Activated T-cell treated with anti-CD3 and anti-CD28 coated beads, Interleukin-2, amount 50 U/mL, for 24 hours (primary cell): ENCODE measurements around the gene PRPF6.

Experiments used
- DNase-seq: peaks from one replicate; pipeline ENCODE4 v3.0.0-alpha.2; 2020
- H3K27ac Mint-ChIP-seq: 2 replicates; pipeline ENCODE4 v1.8.0; 2020; ENCODE audit warnings: mild to moderate bottlenecking, mixed read lengths
- H3K27me3 Mint-ChIP-seq: 2 replicates; pipeline ENCODE4 v1.8.0; 2020; ENCODE audit warnings: mixed read lengths
- H3K36me3 Mint-ChIP-seq: 2 replicates; pipeline ENCODE4 v1.8.0; 2020; ENCODE audit warnings: low read depth, mixed read lengths
- H3K4me1 Mint-ChIP-seq: 2 replicates; pipeline ENCODE4 v1.8.0; 2020; ENCODE audit warnings: low read depth, mixed read lengths
- H3K4me3 Mint-ChIP-seq: 2 replicates; pipeline ENCODE4 v1.8.0; 2020; ENCODE audit warnings: mild to moderate bottlenecking, moderate library complexity, mixed read lengths
- H3K9me3 Mint-ChIP-seq: 2 replicates; pipeline ENCODE4 v1.8.0; 2020; ENCODE audit warnings: mixed read lengths

The PRPF6 gene

DNA sequence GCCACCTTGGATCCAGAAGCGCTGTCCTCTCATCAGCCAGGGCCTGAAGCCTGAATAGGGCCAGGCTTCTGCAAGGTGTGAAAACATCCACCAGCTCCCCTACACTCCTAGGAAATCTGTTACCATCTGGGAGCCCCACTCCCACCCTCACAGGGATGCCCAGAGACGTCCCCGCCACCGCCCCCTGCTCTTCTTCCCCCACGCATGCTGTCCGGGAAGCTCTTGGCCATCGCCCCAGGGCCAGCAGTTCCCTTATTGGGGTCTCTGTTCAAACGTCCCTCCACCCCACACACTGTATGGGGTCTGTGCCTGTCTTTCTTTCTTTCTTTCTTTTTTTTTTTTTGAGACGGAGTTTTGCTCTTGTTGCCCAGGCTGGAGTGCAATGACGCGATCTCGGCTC is 94.6 kb downstream of the PRPF6 start:
- DNase-seq, result no peak
- no peak overlapping the region for H3K4me3 Mint-ChIP-seq
- peak overlapping the region; percentile 79 for H3K27ac Mint-ChIP-seq
- H3K36me3 Mint-ChIP-seq, result peaks cover 48% of the 10 kb centered on the region
- no peaks in the 10 kb centered on the region for H3K27me3 Mint-ChIP-seq
- H3K4me1 Mint-ChIP-seq, result peaks cover 27% of the 10 kb centered on the region
- no peaks in the 10 kb centered on the region for H3K9me3 Mint-ChIP-seq

DNA sequence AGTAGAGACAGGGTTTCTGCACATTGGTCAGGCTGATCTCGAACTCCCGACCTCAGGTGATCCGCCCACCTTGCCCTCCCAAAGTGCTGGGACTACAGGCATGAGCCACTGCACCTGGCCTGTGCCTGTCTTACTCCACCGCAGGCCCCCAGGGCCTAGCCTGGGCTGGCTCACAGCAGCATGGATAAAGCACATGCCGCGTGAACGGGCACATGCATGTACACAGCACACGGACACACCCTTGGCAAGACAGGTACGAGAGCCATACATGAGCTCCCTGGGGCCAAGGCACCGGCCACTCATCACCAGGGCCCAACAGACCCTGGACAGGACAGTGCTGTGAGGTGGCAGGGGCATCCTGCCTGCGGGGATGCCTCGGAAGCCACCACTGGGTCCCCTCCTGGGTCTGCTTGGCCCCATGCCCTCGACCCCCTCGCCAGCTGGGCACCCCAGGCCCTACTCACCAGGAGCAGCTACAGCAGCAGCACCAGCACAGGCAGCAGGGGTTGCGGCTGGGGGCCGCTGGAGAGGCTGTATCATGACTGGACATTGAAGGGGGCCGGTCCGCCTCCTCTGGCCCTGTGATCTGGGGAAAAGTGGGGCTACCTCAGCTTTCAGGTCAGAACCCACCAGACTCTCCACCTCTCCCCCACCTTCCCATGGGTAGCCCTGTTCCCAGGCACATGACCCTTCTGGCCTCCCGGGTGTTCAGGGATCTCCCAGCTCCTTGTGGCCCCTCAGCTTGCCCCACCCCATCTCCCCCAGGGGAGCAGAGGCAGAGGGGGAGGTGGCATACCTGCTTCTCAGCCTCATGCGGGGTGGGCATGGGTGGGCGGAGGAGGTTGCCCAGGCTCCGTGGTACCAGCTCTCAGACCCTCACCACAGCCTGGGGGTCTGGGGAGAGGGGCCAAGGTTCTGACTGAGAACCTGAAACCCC is 95.4 kb downstream of the PRPF6 start:
- peaks cover 48% of the 10 kb centered on the region for H3K36me3 Mint-ChIP-seq
- H3K27ac Mint-ChIP-seq, result peak overlapping the region; percentile 91
- no peaks in the 10 kb centered on the region for H3K9me3 Mint-ChIP-seq
- no peak for DNase-seq
- H3K4me3 Mint-ChIP-seq, result peak overlapping the region; percentile 89
- peaks cover 29% of the 10 kb centered on the region for H3K4me1 Mint-ChIP-seq
- H3K27me3 Mint-ChIP-seq, result no peaks in the 10 kb centered on the region

DNA sequence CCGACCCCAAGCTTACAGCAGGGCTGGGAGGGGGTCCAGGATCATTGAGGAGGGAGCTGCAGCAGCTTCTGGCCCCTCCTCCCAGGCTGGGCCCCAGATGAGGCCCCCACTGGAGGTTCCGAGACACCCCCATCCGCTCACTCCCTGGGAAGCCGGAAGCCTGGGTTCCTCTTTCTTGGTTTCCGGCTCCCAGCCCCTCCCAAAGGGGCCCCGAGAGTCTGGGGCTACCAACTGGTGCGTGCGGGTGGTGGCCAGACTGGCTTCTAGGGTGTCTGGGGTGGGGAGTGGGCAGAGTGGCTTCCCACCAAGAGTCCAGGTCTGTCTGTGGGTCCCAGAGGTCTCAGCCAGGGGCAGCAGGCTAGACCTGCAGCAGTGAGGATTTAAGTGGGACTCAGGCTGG is 96.2 kb downstream of the PRPF6 start:
- Mint-ChIP-seq H3K27ac (peak overlapping the region; percentile 91), H3K36me3 (peaks cover 43% of the 10 kb centered on the region), H3K27me3 (peaks cover 5% of the 10 kb centered on the region), H3K4me1 (peaks cover 33% of the 10 kb centered on the region), H3K4me3 (peak overlapping the region; percentile 89), H3K9me3 (no peaks in the 10 kb centered on the region)
- DNase-seq, result peak; percentile 66

DNA sequence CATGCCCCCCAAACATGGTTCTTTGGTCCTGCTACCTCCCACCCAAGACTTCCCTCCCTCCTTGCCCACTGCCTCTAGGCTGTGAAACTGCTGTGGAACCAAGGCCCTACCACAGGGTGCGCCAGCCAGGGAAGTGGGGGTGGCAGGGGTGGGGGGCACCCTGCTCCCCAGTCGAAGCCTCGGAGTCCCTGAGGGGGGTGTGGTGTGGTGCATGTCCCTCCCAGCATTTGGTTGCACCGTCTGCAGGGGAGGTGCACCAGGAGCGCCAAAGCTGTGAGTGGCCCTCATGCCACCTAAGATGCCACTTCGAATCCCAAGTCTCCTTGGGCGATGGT is 96.6 kb downstream of the PRPF6 start:
- Mint-ChIP-seq H3K27ac (peak overlapping the region; percentile 91), H3K27me3 (peaks cover 6% of the 10 kb centered on the region), H3K4me3 (peak overlapping the region; percentile 89), H3K4me1 (peaks cover 37% of the 10 kb centered on the region), H3K9me3 (no peaks in the 10 kb centered on the region), H3K36me3 (peaks cover 39% of the 10 kb centered on the region)
- DNase-seq, result no peak

DNA sequence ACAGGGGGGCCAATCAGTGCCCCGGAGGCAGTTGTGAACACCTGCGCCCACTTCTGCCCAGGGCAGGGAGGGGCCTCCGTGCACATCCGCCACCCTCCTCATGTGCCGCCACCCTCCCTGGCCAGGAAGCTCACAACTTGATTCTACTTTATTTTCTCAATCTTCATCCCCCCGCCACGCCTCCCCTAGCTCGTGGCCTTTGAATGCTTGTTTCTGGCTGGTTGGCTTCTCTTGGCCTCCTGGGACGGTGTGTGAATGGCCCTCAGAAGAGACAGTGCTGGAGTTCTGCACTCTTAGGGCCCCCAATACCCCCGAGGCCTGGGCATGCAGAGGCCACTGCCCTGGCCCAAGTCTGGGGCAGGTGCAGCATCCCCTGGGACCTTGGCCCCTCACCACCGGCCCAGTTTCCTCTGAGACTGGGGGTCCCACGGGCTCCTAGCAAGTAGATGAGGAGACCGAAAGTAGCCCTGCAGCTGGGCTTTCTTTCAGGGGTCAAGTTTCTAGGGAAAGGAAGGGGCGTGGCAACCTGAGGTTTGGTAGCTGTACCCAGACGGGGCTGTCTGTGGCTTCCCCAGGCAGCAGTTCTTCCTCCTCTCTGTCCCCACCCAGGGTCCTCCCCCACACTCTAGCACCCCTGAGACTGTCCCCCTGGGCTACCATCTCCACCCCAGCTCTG is 97.1 kb downstream of the PRPF6 start:
- H3K36me3 Mint-ChIP-seq, result peaks cover 35% of the 10 kb centered on the region
- H3K9me3 Mint-ChIP-seq, result no peaks in the 10 kb centered on the region
- peak; percentile 67 for DNase-seq
- peak overlapping the region; percentile 91 for H3K27ac Mint-ChIP-seq
- H3K4me3 Mint-ChIP-seq, result peak overlapping the region; percentile 89
- peaks cover 6% of the 10 kb centered on the region for H3K27me3 Mint-ChIP-seq
- peaks cover 40% of the 10 kb centered on the region for H3K4me1 Mint-ChIP-seq

DNA sequence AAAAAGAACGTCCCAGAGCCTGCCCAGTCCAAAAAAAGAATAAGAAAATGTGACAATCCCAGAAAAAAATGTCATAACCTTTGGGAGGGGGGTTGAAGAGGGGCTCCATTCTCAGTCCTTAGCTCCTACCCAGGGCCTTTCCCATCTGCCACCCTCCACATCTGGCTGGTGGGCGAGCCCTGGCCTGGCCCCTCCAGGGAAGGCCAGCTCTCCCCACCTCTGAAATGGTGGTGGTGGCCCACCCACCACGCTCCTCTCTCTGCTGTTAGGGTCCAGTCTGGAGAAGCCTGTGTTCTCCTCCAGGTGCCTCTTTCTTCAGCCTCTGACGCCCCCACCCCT is 98.0 kb downstream of the PRPF6 start:
- Mint-ChIP-seq H3K9me3 (no peaks in the 10 kb centered on the region), H3K4me1 (peaks cover 43% of the 10 kb centered on the region), H3K27me3 (peaks cover 6% of the 10 kb centered on the region), H3K4me3 (peak overlapping the region; percentile 89), H3K27ac (peak overlapping the region; percentile 86), H3K36me3 (peaks cover 27% of the 10 kb centered on the region)
- DNase-seq, result no peak

DNA sequence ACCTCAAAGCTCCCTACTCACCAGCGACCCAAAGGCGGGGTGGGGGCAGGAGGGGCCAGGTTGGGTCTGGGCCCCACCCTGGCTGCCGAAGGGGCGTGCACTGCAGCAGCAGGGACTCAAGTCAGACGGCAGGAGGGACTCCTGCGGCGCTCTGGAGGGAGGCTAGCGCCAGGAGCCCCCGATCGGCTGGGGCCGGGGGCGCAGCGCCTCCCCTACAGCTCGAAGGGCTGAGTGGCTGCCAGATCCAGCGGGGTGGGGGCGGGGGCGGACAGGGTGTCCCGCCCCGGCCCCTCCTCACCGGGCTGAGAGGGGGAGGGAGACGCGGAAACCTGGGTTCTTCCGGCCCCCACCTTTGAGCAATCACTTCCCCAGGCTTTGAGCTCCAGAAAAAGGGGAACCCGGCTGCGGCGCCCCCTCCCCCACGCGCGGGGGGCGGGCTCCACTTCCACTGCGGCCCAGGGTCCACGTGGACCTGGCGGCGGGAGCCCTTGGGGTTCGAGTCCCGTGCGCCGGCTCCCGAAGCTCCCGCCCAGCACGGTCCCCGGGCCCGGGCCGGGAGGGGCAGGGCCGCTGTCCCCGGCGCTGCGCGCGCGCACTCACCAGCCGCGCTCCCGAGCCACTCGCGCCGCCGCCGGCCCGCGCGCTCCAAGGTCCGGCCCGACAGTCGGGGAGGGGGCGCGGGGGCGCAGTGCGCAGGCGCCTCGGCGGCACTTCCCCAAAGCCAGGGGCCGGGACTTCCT is 98.5 kb downstream of the PRPF6 start, which contains the start of gene RGS19:
RGS19 (minus strand) TSS at position 246 of the 740 bp plus-strand sequence. CDS start 2,632 bp downstream, outside the sequence.
- H3K4me1 Mint-ChIP-seq, result peaks cover 47% of the 10 kb centered on the region
- H3K27ac Mint-ChIP-seq, result peak within 1 kb of the TSS; percentile 86
- peak within 1 kb of the TSS; percentile 89 for H3K4me3 Mint-ChIP-seq
- H3K9me3 Mint-ChIP-seq, result no peaks in the 10 kb centered on the region
- H3K36me3 Mint-ChIP-seq, result peaks cover 22% of the 10 kb centered on the region
- peak; percentile 81 for DNase-seq
- peaks cover 10% of the 10 kb centered on the region for H3K27me3 Mint-ChIP-seq

DNA sequence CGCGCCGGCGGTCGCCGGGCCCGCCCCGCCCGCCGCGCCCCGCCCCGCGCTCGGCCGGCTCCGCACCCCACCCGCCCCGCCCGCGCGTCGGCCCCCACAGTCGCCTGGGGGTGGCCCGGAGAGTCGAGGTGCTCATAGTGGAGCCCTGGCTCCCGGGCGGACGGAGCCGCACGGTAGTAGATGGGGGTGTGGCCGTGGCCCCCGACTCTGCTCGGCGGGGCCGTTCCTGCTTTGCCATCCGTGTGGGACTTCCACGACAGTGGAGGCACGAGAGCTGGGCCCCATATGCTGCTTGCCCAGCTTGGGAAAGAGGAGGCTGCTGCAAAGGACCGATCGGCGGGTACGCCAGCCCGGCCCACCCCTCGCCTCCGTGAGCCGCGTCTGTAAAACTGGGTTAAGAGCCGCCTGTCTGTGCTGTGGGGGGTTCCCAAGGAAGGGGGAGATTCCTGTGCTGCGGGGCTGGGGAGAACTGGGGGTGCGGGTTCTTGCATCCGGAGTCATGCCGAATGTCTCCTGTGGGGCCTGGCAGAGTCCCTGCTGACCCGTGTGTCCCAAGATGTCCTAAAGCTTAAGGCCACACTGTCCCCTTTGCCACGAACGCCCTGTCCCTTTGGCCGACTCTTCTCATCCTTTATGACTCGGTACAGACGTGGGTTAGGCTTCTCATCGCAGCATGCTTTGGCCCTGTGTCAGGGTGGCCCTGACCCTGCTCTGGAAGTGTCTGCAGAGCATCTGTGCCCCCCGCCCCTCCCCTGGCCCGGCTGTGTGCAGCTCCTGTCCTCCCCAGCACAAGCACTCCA is 99.3 kb downstream of the PRPF6 start, which contains the start of gene OPRL1:
OPRL1 (plus strand) TSS at position 70 of the 800 bp plus-strand sequence. CDS start 12,639 bp downstream, outside the sequence.
- peak within 1 kb of the TSS; percentile 86 for H3K27ac Mint-ChIP-seq
- peak within 1 kb of the TSS; percentile 89 for H3K4me3 Mint-ChIP-seq
- H3K4me1 Mint-ChIP-seq, result peaks cover 47% of the 10 kb centered on the region
- DNase-seq, result no peak
- no peaks in the 10 kb centered on the region for H3K9me3 Mint-ChIP-seq
- H3K36me3 Mint-ChIP-seq, result peaks cover 15% of the 10 kb centered on the region
- H3K27me3 Mint-ChIP-seq, result peaks cover 14% of the 10 kb centered on the region

DNA sequence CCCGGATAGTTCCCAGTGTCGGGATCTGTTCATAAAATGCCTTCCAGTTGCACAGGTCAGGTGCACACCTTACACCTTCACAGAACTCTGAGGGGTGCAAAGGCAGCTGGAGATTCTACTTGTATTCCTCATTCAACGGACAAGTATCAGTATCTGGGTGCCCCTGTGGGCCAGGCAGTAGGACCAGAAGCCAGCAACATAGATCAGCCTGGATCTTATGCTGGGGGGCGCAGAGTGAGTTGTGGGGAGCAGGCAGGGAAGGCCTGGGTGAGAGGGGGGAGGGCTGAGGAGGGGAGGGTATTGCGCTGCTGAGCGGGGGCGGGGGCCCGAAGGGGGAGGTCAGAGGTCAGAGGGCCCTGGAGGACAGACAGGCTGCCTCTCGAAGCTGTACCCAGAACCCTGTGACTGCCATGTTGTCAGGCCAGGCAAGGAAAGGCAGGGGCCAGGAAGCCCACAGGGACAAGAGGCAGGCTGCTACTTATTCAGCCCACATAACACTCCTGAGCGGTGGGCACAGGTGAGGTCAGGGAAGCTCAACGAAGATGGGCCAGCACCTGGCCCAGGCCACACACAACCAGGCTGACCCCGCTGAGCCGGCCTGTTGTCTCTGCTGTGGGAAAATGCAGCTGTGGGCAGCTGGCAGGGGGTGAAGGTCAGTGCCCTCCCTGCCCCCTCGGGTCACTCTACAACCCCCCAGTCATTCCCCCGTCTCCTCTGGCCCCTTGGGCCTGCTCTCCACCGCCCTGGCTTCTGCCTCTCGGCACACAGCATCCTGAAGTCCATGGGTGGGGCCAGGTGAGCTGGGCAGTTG is 100.1 kb downstream of the PRPF6 start:
- H3K9me3 Mint-ChIP-seq, result no peaks in the 10 kb centered on the region
- peak overlapping the region; percentile 74 for H3K4me3 Mint-ChIP-seq
- peaks cover 46% of the 10 kb centered on the region for H3K4me1 Mint-ChIP-seq
- no peak for DNase-seq
- no peak overlapping the region for H3K27ac Mint-ChIP-seq
- peaks cover 7% of the 10 kb centered on the region for H3K36me3 Mint-ChIP-seq
- peaks cover 18% of the 10 kb centered on the region for H3K27me3 Mint-ChIP-seq

DNA sequence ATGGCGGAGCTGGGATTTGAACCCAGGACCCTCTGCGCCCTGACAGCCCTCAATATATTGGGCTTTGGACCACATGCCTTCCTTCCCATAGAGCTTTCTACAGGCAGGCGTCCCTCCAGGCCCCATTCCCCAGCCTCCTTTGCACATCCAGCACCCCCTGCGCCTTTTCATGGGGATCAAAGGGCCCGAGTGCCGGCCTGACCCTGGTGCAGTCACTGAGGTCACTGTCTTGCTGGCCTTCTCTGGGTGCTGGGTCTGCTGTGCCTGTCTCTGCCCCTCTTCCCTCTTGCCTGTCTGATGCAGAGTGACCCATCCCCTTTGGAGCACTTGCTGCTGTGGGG is 100.7 kb downstream of the PRPF6 start:
- Mint-ChIP-seq H3K9me3 (no peaks in the 10 kb centered on the region), H3K27me3 (peaks cover 18% of the 10 kb centered on the region), H3K36me3 (peaks cover 6% of the 10 kb centered on the region), H3K4me3 (no peak overlapping the region), H3K27ac (no peak overlapping the region), H3K4me1 (peaks cover 46% of the 10 kb centered on the region)
- no peak for DNase-seq

DNA sequence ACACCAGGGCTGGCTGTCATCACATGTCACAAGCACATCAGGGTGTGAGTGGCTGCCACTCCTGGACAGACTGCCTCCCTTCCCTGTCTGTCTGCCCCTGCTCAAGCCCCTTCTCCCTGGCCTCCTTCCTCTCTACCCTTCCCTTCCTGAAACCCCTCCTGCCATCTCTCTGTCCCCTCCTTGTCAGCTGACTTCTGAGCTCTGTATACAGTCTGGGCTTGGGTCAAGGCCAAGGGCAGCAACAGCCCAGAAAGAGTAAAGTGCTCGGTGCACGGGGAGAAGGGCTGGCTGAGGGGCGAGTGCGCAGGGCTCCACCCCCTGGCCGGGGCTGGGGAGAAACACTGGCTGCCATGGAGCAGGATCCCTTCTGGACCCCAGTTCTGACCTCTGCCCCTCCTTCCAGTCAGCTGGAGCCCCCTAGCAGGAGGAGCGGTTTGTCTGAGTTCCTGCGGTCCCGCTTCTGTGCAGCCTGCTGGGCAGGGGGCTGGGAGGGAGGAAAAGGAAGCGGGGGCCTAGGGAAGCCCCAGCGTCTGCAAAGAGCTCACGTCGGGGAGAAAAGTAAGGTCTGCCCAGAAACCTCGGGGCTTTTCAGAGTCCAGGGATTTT is 101.3 kb downstream of the PRPF6 start:
- peaks cover 6% of the 10 kb centered on the region for H3K36me3 Mint-ChIP-seq
- H3K27me3 Mint-ChIP-seq, result peaks cover 18% of the 10 kb centered on the region
- peaks cover 43% of the 10 kb centered on the region for H3K4me1 Mint-ChIP-seq
- peak overlapping the region; percentile 29 for H3K4me3 Mint-ChIP-seq
- no peak for DNase-seq
- no peaks in the 10 kb centered on the region for H3K9me3 Mint-ChIP-seq
- H3K27ac Mint-ChIP-seq, result no peak overlapping the region
